Measurements from ENCODE around the gene ARHGAP21. TPM values are rescaled to one million over a fixed set of nuclear protein-coding genes. Genes with fewer than 3 reads are reported as not detected.

ARHGAP21 gene
- total and polyA plus RNA-seq, 2 experiments from 2014 or later, result 28.7 to 176 TPM

GRCh38 chr10:24550680-24551079, 173.0 kb downstream of the ARHGAP21 start:
- H3K27me3 ChIP-seq (replicated peaks; ENCODE audit: insufficient read depth), result no peaks in the 10 kb centered on the region
- WGBS, 2 experiments (ENCODE audit: low coverage in 1 of 2, low lambda C conversion rate in 2 of 2, missing lambda C conversion rate in 2 of 2), result 72 to 75% methylated on average over 10 of the region's 10 CpGs
- no peak overlapping the region for H3K4me3 ChIP-seq

DNA sequence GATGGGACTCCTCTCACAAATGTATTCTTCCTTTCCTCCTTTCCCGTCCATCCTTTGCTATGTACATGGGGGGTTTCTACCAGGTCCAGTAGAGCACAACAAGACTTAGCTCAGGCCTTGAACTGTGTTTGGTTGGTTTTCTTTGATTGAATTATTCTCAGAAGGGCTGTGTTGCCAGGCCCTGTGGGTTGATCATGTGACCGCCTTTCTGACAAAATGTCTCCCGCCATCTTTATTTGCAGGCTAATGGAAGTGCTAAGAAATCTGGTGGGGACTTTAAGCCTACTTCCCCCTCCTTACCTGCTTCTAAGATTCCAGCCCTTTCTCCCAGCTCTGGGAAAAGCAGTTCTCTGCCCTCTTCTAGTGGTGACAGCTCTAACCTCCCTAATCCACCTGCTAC, 178.1 kb downstream of the ARHGAP21 start:
- Histone ChIP-seq H3K36me3 (ENCODE audit: low read depth) (0 out of 2 replicates have a peak, but pooled peaks cover 9% of the 10 kb centered on the region), H3K4me2 (ENCODE audit: unreplicated experiment) (no peak overlapping the region), H4K20me1 (ENCODE audit: insufficient read depth) (no peaks in the 10 kb centered on the region), H2AFZ (no peak overlapping the region), H3K27me3 (replicated peaks; ENCODE audit: insufficient read depth) (no peaks in the 10 kb centered on the region), H3K79me2 (ENCODE audit: insufficient read depth) (no peaks in the 10 kb centered on the region), H3K4me1 (ENCODE audit: insufficient read depth) (no peaks in the 10 kb centered on the region), H3K9me3 (ENCODE audit: low read depth) (no peaks in the 10 kb centered on the region), H3K9ac (no peak overlapping the region), H3K4me3 (no peak overlapping the region), H3F3A (ENCODE audit: insufficient read depth) (no peaks in the 10 kb centered on the region), H3K9me2 (ENCODE audit: insufficient read depth) (no peaks in the 10 kb centered on the region), H3K27ac (no peak overlapping the region)
- WGBS, 2 experiments (ENCODE audit: low coverage in 1 of 2, low lambda C conversion rate in 2 of 2, missing lambda C conversion rate in 2 of 2), result 97 to 100% methylated on average over 3 of the region's 3 CpGs
- in situ Hi-C loops (cut with MboI), result loop anchor here (25.0 kb wide), 1 partner anchor 1008 kb away; no protein-coding TSS in a partner anchor
- DNase-seq, result no peak
- no peak for TF ChIP-seq EZH2phosphoT487 (IDR thresholded peaks at IDR 0.05; ENCODE audit: insufficient read depth, low read depth)

More at GRCh38 chr10:24550680-24551079, 173.0 kb downstream of the ARHGAP21 start:
- Histone ChIP-seq H2AFZ (no peak overlapping the region), H3K9ac (no peak overlapping the region), H3K4me2 (ENCODE audit: unreplicated experiment) (no peak overlapping the region), H3K79me2 (ENCODE audit: insufficient read depth) (no peaks in the 10 kb centered on the region), H3K36me3 (ENCODE audit: low read depth) (no peaks in the 10 kb centered on the region), H3K9me2 (ENCODE audit: insufficient read depth) (no peaks in the 10 kb centered on the region), H3F3A (ENCODE audit: insufficient read depth) (no peaks in the 10 kb centered on the region), H3K4me1 (ENCODE audit: insufficient read depth) (no peaks in the 10 kb centered on the region), H3K27ac (no peak overlapping the region), H4K20me1 (ENCODE audit: insufficient read depth) (no peaks in the 10 kb centered on the region), H3K9me3 (ENCODE audit: low read depth) (no peaks in the 10 kb centered on the region)
- in situ Hi-C loops (cut with MboI), result no loop called here
- TF ChIP-seq EZH2 (IDR thresholded peaks at IDR 0.05; ENCODE audit: insufficient read depth, poor library complexity, severe bottlenecking), result no peak
- no peak for TF ChIP-seq EZH2phosphoT487 (IDR thresholded peaks at IDR 0.05; ENCODE audit: insufficient read depth, low read depth)
- DNase-seq, result no peak

DNA sequence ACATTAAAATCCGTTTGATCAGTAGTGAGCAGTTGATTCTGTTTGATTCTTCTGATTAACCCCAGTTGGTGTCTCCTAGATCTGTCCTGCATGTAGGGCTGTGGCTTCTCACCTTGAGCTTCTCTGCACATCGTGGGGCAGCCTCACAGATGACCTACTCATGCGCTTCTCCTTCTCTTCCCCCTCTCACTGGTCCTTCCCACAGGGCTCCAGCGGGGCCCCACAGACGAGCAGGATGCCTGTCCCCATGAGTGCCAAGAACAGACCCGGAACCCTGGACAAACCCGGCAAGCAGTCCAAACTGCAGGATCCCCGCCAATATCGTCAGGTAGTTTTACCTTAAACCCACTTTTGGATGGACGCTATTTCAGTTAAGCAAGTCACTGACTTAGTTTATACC, 178.9 kb downstream of the ARHGAP21 start:
- TF ChIP-seq EZH2phosphoT487 (IDR thresholded peaks at IDR 0.05; ENCODE audit: insufficient read depth, low read depth) (no peak), EZH2 (IDR thresholded peaks at IDR 0.05; ENCODE audit: insufficient read depth, poor library complexity, severe bottlenecking) (no peak)
- no peak overlapping the region for H3K9ac ChIP-seq
- in situ Hi-C loops (cut with MboI), result loop anchor here (25.0 kb wide), 1 partner anchor 1007 kb away; no protein-coding TSS in a partner anchor
- H3K36me3 ChIP-seq (ENCODE audit: low read depth), result 0 out of 2 replicates have a peak, but pooled peaks cover 9% of the 10 kb centered on the region
- no peaks in the 10 kb centered on the region for H3K79me2 ChIP-seq (ENCODE audit: insufficient read depth)
- H2AFZ ChIP-seq, result no peak overlapping the region
- H4K20me1 ChIP-seq (ENCODE audit: insufficient read depth), result no peaks in the 10 kb centered on the region
- no peaks in the 10 kb centered on the region for H3F3A ChIP-seq (ENCODE audit: insufficient read depth)
- no peaks in the 10 kb centered on the region for H3K9me3 ChIP-seq (ENCODE audit: low read depth)
- DNase-seq, result no peak
- no peaks in the 10 kb centered on the region for H3K4me1 ChIP-seq (ENCODE audit: insufficient read depth)
- H3K4me3 ChIP-seq, result no peak overlapping the region
- no peaks in the 10 kb centered on the region for H3K27me3 ChIP-seq (replicated peaks; ENCODE audit: insufficient read depth)
- 80 to 85% methylated on average over 10 of the region's 10 CpGs for WGBS, 2 experiments (ENCODE audit: low coverage in 1 of 2, low lambda C conversion rate in 2 of 2, missing lambda C conversion rate in 2 of 2)
- no peak overlapping the region for H3K4me2 ChIP-seq (ENCODE audit: unreplicated experiment)
- H3K27ac ChIP-seq, result no peak overlapping the region
- H3K9me2 ChIP-seq (ENCODE audit: insufficient read depth), result no peaks in the 10 kb centered on the region

DNA sequence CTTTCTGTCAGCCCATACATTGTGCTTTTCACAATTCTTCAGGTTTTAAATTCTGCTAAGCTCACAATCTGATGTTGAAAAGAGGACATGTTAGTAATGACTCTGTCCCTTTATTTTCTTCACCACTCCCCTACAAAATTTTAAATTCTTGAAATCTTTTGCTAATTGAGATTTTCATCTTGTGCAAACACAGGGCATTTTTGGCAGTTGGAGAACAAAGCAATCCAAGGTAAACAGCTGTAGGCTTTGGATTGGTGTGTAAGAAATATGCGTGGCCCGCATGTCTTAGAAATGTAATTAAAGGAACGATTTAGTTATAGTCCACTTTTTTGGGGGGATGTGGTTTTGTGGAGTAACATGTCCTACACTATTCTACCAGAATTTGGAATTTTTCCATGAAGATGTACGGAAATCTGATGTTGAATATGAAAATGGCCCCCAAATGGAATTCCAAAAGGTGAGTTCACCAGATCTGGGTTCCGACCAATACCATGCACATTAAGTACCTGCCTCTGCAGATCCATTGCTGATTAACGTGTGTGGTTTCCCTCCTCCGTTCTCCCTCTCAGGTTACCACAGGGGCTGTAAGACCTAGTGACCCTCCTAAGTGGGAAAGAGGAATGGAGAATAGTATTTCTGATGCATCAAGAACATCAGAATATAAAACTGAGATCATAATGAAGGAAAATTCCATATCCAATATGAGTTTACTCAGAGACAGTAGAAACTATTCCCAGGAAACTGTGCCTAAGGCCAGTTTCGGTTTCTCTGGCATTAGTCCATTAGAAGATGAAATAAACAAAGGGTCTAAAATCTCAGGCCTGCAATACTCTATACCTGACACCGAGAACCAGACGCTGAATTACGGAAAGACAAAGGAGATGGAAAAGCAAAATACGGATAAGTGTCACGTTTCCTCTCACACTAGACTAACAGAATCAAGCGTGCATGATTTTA, 181.1 kb downstream of the ARHGAP21 start:
- H3K36me3 ChIP-seq (ENCODE audit: low read depth), result 0 out of 2 replicates have a peak, but pooled peaks cover 9% of the 10 kb centered on the region

More for the DNA sequence above, 181.1 kb downstream of the ARHGAP21 start:
- Histone ChIP-seq H3K4me2 (ENCODE audit: unreplicated experiment) (no peak overlapping the region), H3K27ac (no peak overlapping the region), H3K9me3 (ENCODE audit: low read depth) (no peaks in the 10 kb centered on the region), H3K4me1 (ENCODE audit: insufficient read depth) (no peaks in the 10 kb centered on the region), H3K9ac (no peak overlapping the region), H3K4me3 (no peak overlapping the region), H3F3A (ENCODE audit: insufficient read depth) (no peaks in the 10 kb centered on the region), H3K9me2 (ENCODE audit: insufficient read depth) (no peaks in the 10 kb centered on the region), H3K79me2 (ENCODE audit: insufficient read depth) (no peaks in the 10 kb centered on the region), H2AFZ (no peak overlapping the region), H4K20me1 (ENCODE audit: insufficient read depth) (no peaks in the 10 kb centered on the region), H3K27me3 (replicated peaks; ENCODE audit: insufficient read depth) (no peaks in the 10 kb centered on the region)
- in situ Hi-C loops (cut with MboI), result loop anchor here (25.0 kb wide), 1 partner anchor 1005 kb away; no protein-coding TSS in a partner anchor
- 92 to 93% methylated on average over 14 of the region's 14 CpGs for WGBS, 2 experiments (ENCODE audit: low coverage in 1 of 2, low lambda C conversion rate in 2 of 2, missing lambda C conversion rate in 2 of 2)
- DNase-seq, result no peak
- TF ChIP-seq EZH2phosphoT487 (IDR thresholded peaks at IDR 0.05; ENCODE audit: insufficient read depth, low read depth) (no peak), EZH2 (IDR thresholded peaks at IDR 0.05; ENCODE audit: insufficient read depth, poor library complexity, severe bottlenecking) (no peak)

All from GM23248 (cell line).